ENCODE measurements around the gene BZW2. TPM values are rescaled to one million over a fixed set of nuclear protein-coding genes. Genes with fewer than 3 reads are reported as not detected.

Gene BZW2
- total and polyA plus RNA-seq, 2 experiments from 2014 or later: 72.1 to 96.7 TPM

- H3K4me3 ChIP-seq: no peak overlapping the region
- no peaks in the 10 kb centered on the region for H3K36me3 ChIP-seq (replicated peaks; ENCODE audit: insufficient read depth, low read depth)
- no peaks in the 10 kb centered on the region for H3K9me3 ChIP-seq (ENCODE audit: low read depth)
- no peak for DNase-seq (ENCODE audit: low spot score)
- H3K27me3 ChIP-seq: no peaks in the 10 kb centered on the region
- no peaks in the 10 kb centered on the region for H4K20me1 ChIP-seq (ENCODE audit: insufficient read depth, poor library complexity, severe bottlenecking)
- H3K79me2 ChIP-seq: no peaks in the 10 kb centered on the region
- no peak overlapping the region for H3K4me2 ChIP-seq
- no peaks in the 10 kb centered on the region for H3K9me2 ChIP-seq (replicated peaks; ENCODE audit: insufficient read depth)
- 94% methylated on average over 7 of the region's 7 CpGs for WGBS (ENCODE audit: low lambda C conversion rate, missing lambda C conversion rate)
- no peak overlapping the region for H3K27ac ChIP-seq
- H2AFZ ChIP-seq: no peak overlapping the region
- H3K4me1 ChIP-seq (ENCODE audit: insufficient read depth): no peaks in the 10 kb centered on the region
- no peak for TF ChIP-seq EZH2 (IDR thresholded peaks at IDR 0.05; ENCODE audit: borderline replicate concordance)
- TF ChIP-seq EZH2phosphoT487 (IDR thresholded peaks at IDR 0.05; ENCODE audit: low read depth, severe bottlenecking, unreplicated experiment): no peak
- TF ChIP-seq, protein P1, sequence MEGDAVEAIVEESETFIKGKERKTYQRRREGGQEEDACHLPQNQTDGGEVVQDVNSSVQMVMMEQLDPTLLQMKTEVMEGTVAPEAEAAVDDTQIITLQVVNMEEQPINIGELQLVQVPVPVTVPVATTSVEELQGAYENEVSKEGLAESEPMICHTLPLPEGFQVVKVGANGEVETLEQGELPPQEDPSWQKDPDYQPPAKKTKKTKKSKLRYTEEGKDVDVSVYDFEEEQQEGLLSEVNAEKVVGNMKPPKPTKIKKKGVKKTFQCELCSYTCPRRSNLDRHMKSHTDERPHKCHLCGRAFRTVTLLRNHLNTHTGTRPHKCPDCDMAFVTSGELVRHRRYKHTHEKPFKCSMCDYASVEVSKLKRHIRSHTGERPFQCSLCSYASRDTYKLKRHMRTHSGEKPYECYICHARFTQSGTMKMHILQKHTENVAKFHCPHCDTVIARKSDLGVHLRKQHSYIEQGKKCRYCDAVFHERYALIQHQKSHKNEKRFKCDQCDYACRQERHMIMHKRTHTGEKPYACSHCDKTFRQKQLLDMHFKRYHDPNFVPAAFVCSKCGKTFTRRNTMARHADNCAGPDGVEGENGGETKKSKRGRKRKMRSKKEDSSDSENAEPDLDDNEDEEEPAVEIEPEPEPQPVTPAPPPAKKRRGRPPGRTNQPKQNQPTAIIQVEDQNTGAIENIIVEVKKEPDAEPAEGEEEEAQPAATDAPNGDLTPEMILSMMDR (IDR thresholded peaks at IDR 0.05; ENCODE audit: poor library complexity): no peak
Observed at GRCh38 chr7:16734148-16734726, 88.3 kb downstream of the BZW2 start.

GRCh38 chr7:16735020-16735419, 89.0 kb downstream of the BZW2 start:
- H3K9me2 ChIP-seq (replicated peaks; ENCODE audit: insufficient read depth): no peaks in the 10 kb centered on the region
- no peak for DNase-seq (ENCODE audit: low spot score)
- no peaks in the 10 kb centered on the region for H4K20me1 ChIP-seq (ENCODE audit: insufficient read depth, poor library complexity, severe bottlenecking)
- WGBS (ENCODE audit: low lambda C conversion rate, missing lambda C conversion rate): 82% methylated on average over 4 of the region's 4 CpGs
- H3K79me2 ChIP-seq: no peaks in the 10 kb centered on the region
- H3K27me3 ChIP-seq: no peaks in the 10 kb centered on the region
- no peaks in the 10 kb centered on the region for H3K9me3 ChIP-seq (ENCODE audit: low read depth)
- H3K4me3 ChIP-seq: no peak overlapping the region
- H3K4me1 ChIP-seq (ENCODE audit: insufficient read depth): no peaks in the 10 kb centered on the region
- no peak for TF ChIP-seq EZH2 (IDR thresholded peaks at IDR 0.05; ENCODE audit: borderline replicate concordance)
- TF ChIP-seq EZH2phosphoT487 (IDR thresholded peaks at IDR 0.05; ENCODE audit: low read depth, severe bottlenecking, unreplicated experiment): no peak
- TF ChIP-seq, protein P1 (IDR thresholded peaks at IDR 0.05; ENCODE audit: poor library complexity): no peak
- H3K4me2 ChIP-seq: no peak overlapping the region
- H3K27ac ChIP-seq: no peak overlapping the region
- no peak overlapping the region for H2AFZ ChIP-seq
- no peaks in the 10 kb centered on the region for H3K36me3 ChIP-seq (replicated peaks; ENCODE audit: insufficient read depth, low read depth)

- H3K27me3 ChIP-seq: no peaks in the 10 kb centered on the region
- WGBS (ENCODE audit: low lambda C conversion rate, missing lambda C conversion rate): 51% methylated on average over 5 of the region's 5 CpGs
- no peak for DNase-seq (ENCODE audit: low spot score)
- TF ChIP-seq EZH2 (IDR thresholded peaks at IDR 0.05; ENCODE audit: borderline replicate concordance): no peak
- TF ChIP-seq, protein P1 (IDR thresholded peaks at IDR 0.05; ENCODE audit: poor library complexity): no peak
- no peak for TF ChIP-seq EZH2phosphoT487 (IDR thresholded peaks at IDR 0.05; ENCODE audit: low read depth, severe bottlenecking, unreplicated experiment)
- H4K20me1 ChIP-seq (ENCODE audit: insufficient read depth, poor library complexity, severe bottlenecking): no peaks in the 10 kb centered on the region
- no peak overlapping the region for H3K4me2 ChIP-seq
- no peak overlapping the region for H2AFZ ChIP-seq
- no peaks in the 10 kb centered on the region for H3K9me2 ChIP-seq (replicated peaks; ENCODE audit: insufficient read depth)
- no peaks in the 10 kb centered on the region for H3K36me3 ChIP-seq (replicated peaks; ENCODE audit: insufficient read depth, low read depth)
- H3K4me1 ChIP-seq (ENCODE audit: insufficient read depth): peaks cover 6% of the 10 kb centered on the region
- no peaks in the 10 kb centered on the region for H3K9me3 ChIP-seq (ENCODE audit: low read depth)
- no peak overlapping the region for H3K27ac ChIP-seq
- H3K4me3 ChIP-seq: no peak overlapping the region
- no peaks in the 10 kb centered on the region for H3K79me2 ChIP-seq
Observed at GRCh38 chr7:16738011-16738688, 92.2 kb downstream of the BZW2 start.

Measured in hepatocyte (in vitro differentiated cells).